GM19043 (cell line): ENCODE measurements around the gene PLCG2.
"Not testable (repeated sequence)": the region's sequence is repeated elsewhere in the genome, so short reads cannot be mapped to it uniquely, and the experiment has no call there.

Experiments used
- ATAC-seq: cut with Tn5 transposase; IDR thresholded peaks from one replicate; pipeline ENCODE4 v1.9.1; 2021; ENCODE audit warnings: low read depth; ENCODE audit not compliant: unreplicated experiment

Gene PLCG2

DNA sequence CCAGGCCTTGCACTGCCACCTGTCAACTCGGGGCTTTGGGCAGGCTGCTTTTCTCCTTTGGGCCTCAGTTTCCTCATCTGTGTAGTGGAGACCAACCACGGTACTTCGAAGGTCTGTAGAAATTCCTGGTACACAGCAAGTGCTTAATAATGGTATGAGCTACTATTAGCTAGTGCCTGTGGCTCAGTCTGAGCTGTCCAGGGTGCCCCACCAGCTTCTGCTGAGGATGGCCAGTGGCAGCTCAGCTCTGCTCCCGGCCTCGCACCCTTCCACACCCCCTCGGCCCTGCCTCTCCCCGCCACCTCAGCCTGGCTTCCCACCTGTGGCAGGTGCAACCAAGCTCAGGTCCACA lies 26.2 kb upstream of the PLCG2 start:
- no peak for ATAC-seq

DNA sequence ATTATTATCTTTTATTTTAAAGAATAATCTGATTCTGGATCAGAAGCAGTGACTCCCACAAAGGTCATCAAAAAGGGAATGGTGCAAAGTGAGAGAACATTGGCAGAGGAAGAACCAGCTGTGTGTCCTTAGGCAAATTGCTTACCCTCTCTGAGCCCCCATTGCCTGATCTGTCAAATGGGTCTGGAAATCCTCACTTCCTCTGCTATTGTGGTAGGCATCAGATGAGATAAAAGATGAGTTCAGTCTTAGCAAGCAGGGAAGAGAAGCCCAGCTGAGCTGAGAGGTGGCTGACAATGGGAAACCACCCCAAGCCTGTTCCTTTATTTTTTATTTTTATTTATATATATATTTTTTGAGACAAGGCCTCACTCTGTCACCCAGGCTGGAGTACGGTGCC lies 24.2 kb upstream of the PLCG2 start:
- ATAC-seq = no peak

DNA sequence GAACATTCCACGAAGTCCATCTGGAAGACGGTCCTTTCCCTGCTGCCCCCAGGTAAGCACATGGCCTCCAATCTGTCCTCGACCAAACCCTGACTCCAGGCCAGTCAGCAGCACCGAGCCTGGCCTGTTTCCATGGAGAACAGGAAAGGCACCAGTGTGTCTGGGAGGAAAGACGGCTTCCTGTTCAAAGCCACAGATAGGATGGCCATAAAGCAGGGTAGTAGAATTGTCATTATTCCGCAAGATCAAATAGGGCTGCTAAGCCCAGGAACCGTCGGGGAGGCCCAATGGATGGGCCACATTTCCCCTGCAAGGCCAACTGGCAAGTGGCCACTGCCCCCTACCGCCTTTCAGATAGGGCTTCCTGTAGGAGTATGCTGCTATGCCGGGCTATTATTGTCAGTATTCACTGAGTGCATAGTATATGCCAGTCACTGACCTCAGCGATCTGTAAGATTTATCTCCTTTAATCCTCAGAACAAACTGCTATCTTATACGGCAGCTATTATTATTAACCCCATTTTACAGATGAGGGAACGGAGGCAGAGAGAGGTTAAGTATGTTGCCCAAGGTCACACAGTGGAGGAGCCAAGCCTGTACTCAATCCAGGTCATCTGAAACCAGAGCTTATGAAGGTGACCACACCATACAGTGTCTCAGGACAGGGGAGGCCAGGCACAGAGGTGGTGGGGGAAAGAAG lies 23.0 kb upstream of the PLCG2 start:
- ATAC-seq = no peak

DNA sequence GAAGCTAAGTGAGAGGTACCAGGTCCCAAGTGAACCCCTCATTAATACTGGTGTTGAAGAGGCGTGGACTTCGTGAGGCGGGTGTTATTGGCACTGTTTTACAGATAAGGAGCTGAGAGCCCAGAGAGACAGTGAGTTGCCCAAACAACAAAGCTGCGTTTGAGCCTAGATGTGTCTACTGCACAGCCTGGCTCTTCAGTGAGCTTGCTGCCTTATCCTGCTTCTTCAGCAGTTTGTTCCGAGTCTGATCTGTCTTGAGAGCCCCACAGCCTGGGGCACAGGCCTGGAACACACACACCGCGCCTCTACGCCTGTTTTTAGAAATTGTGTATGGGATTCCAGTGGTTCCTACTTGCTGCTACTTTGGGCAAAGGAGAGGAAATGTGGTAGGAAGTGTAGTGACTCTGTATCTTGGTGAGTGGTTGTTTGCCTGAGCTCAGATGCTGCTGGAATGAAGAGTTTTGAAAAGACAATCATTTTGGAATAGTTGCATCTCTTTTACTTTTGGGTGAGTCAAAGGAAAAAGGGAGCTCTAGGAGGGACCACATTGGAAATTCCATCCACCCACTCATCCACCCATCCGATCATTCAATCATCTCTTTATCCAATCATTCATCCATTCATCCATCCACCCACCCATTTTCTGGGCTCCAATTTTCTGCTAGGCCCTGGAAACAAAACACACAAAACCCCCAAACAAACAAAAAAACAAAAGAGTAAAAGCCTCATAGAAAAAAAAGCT lies 22.3 kb upstream of the PLCG2 start:
- ATAC-seq = no peak

DNA sequence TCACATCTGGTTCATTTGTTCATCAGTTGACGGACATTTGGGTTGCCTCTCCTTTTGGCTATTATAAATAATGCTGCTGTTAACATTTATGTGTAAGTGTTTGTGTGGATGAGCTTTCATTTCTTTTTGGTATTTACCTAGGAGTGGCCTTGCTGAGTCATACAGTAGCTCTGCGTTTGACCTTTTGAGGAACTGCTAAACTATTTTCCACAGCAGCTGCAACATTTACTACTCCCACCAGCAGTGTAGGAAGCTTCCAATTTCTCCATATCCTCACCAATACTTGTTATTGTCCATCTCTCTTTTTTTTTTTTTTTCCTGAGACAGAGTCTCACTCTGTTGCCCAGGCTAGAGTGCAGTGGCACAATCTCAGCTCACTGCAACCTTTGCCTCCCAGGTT lies 20.7 kb upstream of the PLCG2 start:
- no peak for ATAC-seq

DNA sequence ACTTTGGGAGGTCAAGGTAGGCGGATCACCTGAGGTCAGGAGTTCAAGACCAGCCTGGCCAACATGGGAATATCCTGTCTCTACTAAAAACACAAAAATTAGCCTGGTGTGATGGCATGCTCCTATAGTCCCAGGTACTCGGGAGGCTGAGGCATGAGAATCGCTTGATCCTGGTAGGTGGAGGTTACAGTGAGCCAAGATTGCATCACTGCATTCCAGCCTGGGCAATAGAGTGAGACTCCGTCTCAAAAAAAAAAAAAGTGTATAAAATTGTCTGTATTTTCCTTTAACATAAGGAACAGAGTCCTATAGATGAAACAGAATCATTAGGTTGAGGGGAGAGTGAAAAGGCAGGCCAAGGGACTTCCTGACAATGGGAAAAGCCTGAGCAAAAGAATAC lies 16.8 kb upstream of the PLCG2 start:
- ATAC-seq = not testable (repeated sequence)

DNA sequence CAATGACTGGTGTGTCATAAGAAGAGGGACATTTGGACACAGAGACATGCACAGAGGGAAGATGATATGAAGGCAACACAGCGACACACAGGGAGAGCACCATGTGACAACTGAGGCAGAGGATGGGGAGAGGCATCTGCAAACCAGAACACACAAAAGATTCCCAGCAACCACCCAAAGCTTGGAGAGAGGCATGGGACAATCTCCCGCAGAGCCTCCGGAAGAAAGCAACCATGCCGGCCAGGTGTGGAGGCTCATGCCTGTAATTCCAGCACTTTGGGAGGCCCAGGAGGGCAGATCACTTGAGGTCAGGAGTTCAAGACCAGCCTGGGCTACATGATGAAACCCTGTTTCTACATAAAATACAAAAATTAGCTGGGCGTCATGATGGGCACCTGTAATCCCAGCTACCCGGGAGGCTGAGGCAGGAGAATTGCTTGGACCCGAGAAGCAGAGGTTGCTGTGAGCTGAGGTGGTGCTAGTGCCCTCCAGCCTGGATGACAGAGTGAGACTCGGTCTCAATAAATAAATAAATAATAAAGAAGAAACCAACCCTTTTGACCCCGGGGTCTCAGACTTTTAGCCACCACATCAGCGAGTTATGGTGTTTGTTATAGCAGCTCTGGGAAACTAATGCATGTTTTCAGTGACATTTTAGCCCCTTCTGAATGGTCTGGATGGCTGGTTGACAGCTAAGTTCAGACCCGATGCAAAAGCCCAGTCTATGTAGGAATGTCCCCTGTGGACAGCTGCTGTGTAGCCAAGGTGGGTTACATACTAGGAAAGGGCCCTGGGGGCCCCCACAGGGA lies 13.8 kb upstream of the PLCG2 start:
- no peak for ATAC-seq

DNA sequence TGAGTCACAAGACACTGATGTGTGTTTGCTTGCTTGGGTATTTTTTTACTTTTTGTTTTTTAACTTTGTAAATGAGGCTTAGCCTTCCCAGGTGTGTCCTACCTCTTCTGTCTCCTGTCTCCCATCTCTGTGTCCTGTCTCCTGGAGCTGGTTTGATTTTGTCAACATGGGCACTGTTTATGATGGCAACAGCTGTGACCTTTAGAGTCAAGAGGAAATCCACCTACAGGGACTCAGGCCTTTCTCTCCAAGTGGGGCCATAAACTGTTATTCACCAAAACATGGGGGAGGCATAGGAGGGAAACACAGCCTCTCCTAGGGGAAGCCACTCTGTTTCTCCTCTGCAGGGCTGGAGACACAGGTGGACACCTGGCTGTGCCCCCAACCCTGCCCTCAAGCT lies 13.1 kb upstream of the PLCG2 start:
- no peak for ATAC-seq

DNA sequence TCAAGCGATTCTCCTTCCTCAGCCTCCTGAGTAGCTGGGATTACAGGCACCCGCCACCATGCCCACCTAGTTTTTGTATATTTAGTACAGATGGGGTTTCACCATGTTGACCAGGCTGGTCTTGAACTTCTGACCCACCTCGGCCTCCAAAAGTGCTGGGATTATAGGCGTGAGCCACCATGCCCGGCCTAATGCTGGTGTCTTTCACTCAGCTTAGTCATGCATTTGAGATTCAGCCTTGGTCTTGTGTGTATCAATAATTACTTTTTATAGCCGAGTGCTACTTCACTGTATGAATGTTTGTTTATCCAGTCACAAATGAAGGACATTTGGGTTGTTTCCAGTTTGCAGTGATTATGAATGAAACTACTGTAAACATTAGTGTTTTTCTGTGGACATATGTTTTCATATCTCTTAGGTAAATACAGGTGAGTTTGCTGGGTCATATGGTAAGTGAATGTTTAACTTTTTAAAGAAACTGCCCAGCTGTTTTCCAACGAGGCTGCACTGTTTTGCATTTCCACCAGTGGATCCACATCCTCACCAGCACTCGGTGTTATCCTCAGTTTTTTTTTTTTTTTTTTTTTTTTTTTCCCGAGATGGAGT lies 11.0 kb upstream of the PLCG2 start:
- no peak for ATAC-seq

DNA sequence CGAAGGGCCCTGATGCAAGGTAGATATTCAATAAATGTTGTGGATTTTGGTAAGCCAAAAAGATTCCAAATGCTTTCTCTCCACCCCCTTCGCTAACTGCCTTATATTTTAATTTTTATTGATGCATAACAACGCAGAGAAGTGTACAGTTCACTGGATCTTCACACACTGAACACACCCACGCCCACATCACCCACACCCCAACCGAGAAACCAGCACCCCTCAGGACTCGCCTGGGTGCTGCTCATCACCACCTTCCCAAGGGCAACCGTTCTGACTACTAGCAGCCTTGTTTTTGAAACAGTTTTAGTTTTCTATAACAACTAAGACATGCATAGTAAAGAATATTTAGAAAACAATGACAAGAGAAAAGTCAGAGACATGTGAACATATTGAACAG lies 9.1 kb upstream of the PLCG2 start:
- ATAC-seq = no peak

DNA sequence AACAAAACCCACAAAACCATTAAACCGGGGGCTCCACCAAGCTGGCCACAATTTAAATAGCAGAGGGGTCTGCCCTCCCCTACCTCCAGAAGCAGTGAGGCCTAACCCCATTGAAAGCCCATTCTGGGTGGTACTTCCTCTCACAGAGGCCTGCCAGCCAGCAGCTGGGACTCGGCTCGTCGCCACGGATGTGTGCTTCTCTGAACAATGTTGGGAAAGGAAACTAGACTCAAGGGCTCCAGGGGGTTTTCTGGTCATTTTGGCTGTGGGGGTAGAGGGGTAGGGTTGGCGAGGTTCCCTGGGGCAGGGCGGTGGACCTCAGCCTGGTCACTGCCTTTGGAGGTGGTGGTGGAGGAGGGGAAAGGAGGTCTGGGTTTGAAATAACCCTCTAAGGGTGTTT lies 4.7 kb upstream of the PLCG2 start:
- no peak for ATAC-seq

DNA sequence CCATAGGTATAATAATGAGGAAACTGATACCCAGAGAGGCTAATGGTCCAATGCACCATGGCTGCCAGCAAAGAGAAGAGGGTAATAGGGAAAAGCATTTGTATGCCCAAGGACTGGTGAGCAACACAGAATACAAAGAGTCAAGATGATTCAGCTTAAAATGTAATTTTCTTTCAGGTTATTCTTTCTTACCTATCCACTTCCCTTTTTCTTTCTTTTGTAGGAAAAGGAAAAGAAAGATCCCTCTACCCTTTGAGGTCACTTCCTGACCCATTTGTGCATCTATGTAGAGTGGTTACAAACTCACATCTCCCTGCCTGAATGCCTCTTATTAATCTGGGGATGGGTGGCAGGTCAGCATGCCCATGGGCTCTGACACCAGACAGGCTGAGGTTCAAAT lies 3.5 kb upstream of the PLCG2 start:
- no peak for ATAC-seq

DNA sequence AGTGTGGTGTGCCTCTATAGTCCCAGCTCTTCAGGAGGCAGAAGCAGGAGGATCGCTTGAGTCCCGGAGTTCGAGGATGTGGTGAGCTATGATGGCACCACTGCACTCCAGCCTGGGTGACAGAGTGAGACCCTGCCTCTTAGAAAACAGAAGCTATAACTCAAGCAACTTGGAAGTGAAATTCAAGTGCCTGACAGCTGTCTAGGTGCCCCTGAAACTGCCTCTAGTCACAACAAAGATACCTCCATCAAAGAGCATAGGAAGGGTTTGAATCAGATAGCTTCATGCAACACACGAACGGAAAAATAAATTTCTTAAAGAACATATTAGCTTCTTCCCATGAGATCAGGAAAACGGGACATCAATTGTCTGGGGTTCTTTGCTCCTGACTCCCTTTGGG lies 860 bp upstream of the PLCG2 start:
- ATAC-seq = no peak

DNA sequence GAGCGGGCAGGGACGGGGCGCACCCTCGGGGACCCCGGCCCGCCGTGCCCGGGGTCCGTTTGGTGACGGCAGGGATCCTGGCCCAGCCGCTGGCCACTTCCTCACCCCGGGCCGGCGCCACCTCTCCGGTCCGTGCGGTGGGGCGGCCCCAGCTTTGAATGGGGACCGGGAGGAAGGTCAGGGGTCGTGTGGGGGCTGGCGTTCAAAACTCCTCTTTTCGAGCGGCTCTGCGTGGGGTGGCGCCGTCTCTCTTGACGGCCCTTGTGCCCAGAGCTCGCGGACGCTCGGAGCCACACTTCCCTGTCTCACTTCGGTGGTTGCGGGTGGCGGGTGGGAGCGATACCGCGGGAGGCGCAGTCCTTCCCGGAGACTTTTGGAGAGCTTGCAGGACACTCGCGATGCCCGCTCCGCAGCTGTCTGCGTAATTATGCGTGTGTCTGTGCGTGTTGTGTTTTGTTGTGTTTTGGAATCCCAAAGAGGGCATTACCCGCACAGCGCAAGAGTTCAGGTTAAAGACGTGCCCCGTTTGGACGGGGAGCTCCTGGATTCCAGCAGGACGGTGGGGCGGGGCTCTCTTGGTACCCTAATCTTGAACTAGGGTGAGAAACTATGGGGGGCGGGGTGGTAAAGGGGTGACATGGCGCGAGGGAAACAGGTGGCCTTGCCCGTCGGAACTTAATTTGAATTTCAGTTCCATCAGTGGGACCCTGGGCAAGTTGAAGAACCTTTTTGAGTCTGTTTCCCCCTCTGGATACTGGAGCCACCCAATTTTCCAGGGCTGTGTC lies 637 bp downstream of the PLCG2 start:
- ATAC-seq = no peak

DNA sequence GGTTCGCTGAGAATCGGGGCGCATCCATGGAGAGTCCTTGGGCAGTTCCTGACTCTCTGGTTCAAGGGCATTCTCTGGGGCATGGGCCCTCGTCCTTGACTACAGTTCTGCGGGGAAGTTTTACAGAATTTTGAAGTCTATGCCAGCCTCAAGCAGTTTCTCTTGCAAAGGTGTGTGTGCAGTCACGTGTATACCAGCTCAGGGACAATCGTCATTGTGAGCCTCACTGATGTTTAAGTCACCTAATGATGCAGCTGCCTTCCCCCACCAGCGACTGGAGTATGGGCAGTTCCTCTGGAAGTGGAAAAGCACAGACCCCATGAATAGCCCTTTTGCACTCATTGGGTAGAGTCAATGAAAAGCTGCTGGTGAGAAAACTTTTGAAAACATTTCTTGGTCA lies 1.3 kb downstream of the PLCG2 start:
- ATAC-seq = no peak

DNA sequence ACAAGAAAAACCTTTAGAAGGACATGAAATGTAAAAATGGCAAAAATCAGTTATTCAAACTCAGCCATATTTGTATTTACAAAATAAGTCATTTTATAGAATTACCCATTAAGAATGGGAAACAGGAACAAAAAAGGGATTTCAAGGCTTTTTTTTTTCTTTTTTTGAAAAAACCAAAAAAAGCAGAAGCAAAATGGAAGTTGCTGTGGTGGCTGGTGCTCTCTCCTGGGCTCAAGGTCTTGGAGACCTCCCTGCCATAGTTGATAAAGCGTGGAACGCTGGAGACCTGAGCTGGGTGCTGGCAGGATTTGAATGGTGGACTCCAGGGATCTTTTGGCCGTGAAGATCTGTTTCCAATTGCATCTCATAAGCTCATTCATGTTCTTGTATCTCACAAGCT lies 3.1 kb downstream of the PLCG2 start:
- ATAC-seq = no peak

DNA sequence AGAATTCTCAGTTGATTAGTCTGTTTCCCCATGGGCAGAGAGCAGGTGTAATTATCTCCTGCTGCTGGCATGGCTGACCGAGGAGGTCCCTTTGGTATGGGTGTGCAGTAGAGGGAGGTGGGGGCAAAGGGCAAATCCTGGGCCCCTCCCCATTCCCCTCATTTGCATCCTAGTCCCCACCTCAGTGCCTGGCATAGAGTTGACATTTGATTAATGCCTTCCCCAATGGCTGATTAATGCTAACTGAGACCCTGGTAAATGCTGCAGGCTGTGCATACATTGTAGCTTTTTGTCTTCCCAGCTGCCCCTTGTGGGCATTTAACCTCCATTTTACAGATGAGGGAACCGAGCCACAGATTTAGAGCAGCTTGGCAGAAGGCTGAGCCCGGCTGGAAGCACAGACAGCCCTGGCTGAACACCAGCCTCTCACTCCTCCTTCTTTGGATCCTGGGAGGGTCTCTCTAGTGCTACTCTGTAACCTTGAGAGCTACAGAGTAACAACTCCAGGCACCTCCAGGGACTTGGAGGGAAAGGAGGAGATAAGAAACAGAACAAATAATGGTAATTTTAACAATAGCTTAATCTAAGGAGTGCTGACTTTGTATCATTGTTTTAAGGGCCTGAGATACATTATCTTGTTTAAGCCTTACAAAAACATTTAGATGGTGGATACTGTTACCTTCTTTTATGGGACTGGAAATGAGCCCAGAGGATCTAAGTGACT lies 5.1 kb downstream of the PLCG2 start:
- ATAC-seq = no peak

DNA sequence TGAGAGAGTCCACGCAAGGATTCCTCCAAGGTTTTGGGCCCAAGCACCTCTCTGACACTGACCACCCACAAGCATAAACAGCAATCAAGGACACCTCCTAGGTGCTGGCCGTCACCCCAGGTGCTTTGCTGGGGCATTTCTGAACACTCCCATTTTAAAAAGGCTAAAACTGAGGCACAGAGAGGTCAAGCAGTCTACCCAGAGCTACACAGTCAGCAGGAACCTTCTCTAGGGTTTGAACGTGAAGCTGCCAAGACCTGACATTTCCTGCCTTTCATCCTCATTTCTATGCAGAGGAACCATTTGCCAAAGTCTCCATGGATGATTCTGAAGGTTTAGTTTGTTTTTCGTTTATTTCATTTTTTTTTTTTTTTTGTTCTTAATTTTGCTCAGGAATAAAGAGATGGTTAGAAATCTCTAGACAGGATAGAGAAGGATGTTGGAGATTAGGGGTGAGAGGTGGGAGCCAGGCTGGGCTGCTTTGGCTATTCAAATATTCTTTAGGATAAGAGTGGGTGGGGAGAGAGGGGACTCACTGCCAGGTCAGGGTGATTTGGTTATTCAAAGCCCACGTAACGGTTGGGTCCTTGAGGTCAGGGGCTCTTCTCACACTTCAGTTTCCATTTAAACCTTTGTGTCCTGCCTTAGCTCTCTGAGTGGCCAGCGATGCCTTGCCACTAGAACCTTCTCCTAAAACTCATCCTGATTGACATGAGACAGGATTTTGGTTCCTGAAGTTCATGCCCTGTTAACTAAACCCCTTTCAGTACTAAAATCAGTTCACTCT lies 6.2 kb downstream of the PLCG2 start:
- ATAC-seq = no peak

DNA sequence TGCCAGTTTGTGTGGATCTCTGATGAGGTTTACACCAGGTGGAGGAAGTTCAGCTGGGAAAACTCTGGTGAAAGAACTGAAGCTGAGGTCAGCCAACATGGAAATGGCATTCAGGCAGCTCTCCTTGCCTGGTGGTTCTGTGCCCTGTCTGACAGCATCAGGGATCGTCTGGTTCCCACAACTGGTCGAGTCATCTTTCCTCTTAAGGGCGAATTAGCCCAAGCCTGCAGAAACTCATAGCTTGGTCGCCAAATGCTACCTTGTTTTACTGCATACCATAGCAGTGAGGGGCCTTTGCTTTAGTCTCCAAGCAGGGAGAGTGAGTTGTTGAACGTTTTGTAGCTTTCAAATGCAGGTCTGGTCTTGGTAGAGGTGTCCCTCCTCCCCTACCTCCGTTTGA lies 7.2 kb downstream of the PLCG2 start:
- ATAC-seq = no peak
